Right lung (tissue), 5 donors: ENCODE measurements around the gene BMERB1. TPM values are rescaled to one million over a fixed set of nuclear protein-coding genes. Genes with fewer than 3 reads are reported as not detected.
"Not testable (repeated sequence)": the region's sequence is repeated elsewhere in the genome, so short reads cannot be mapped to it uniquely, and the experiment has no call there.

Experiments
- DNase-seq, 2 donors: peaks; one replicate each; pipeline ENCODE4 v3.0.0-alpha.2; 2013
- polyA plus RNA-seq, 5 donors: library from polyadenylated mRNA; unstranded; fragments of 120-200 nt; gene quantifications; one replicate each; pipeline versions ENCODE4 v1.2.1 to v1.2.3, GENCODE V29; 2013; ENCODE audit warnings: inconsistent platforms in 1 of 5, low replicate concordance in 1 of 5; ENCODE audit not compliant: insufficient read length in 5 of 5, insufficient read depth in 1 of 5

The BMERB1 gene
- polyA plus RNA-seq, 5 donors, result 35.0 to 42.2 (median 40.0) TPM

DNA sequence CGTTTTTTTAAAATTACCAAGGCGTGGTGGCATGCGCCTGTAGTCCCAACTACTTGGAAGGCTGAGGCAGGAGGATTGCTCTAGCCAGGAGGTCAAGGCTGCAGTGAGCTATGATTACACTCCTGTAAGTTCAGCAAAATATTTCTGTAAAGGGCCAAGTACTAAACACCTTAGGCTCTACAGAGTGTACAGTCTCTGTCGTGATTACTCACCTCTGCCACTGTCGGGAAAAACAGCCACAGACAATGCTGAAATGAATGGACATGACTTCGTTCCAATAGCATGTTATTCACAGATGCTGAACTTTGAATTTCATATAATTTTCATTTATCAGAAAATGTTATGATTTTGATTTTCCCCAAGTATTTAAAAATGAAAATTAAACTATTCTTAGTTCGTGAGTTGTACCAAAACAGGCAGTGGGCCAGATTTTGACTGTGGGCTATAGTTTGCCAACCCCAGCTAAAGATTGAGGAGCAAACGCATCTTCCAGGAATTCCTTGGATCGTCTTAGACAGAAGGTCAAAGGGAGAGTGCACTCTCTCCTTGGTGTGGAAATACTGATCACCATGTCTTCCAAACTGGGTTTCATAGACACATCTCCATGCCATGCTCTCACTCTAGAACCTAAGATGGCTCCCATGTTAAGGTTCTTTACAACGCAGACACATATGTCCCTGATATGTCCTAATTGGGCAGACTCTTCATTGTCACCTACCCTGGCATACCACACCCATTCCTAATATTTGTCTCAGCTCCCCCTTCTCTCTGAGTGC is 119.1 kb downstream of the BMERB1 start:
- DNase-seq, result no peak

GRCh38 chr16:15556130-15556529 is 121.7 kb downstream of the BMERB1 start:
- DNase-seq, result no peak

DNA sequence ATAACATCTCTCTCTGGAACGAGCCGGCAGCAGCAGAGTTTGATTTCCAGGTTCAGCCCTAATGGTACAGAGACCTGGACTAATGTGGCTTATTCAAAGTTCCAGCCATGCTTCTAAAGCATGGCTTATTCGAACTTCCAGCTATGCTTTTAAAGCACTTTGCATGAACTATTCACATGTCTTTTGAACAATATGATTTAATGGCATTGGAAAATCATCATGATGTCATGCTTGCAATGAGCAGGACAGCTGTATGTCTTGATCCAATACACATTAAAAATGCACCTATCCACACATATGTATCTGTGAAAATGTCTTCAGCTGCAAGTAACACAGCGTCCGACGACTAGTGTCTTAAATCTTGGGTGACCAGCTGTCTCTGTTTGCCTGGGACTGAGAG is 122.9 kb downstream of the BMERB1 start:
- DNase-seq, result no peak

DNA sequence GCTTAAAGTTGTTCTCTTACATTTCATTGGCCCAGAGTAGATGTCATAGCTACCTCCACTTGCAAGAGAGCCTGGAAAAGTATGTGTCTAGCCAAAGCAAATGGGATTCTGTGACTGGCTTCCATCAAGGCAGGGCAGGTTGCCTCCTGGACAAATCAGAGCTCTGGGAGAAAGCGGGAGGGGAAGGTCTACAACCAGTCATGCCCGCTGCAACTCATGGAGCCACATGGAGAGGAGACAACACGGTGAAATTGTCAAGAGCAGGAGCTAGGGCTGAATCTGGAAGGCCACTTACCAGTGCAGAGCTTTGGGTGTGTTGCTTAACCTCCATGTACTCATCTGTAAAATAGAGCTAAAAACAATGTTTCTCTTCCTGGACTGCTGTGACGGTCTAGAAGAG is 124.8 kb downstream of the BMERB1 start:
- DNase-seq, result no peak

DNA sequence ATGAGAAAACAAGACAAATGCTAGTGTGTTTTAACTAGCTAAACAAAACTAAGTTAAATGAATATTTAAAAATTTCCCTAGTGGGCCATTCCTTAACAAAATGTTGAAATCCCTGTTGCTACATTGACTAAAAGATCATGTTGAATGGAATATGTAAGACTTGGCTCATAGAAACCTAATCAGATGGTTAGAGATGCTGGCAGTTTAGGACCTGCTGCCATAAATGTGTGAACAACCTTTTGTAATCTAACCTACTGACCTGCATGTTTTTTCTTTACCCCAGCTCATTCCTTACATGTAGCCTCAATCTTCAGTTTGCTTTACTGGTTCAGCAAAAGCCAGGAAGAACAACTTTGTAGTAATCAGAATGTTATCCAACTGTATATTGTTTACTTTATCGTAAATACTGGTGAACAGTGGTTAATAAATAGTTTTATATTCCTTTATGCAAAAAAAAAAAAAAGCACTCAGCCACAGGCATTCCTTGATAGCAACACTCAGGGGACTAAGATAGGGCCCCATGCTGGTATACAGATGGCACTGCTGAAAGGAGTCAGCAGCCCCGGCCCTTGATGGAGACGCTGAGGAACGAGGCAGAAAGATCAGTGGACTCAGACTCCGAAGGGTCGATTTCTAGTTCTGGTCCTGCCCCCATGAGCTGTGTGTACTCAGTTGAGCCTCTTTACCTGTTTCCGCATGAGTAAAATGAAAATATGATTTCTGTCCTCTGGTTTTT is 130.4 kb downstream of the BMERB1 start:
- DNase-seq, result no peak

GRCh38 chr16:15566095-15566494 is 131.7 kb downstream of the BMERB1 start:
- DNase-seq, result no peak

- no peak for DNase-seq
These were observed 133.4 kb downstream of the BMERB1 start for GRCh38 chr16:15567823-15568222.

- not testable (repeated sequence) for DNase-seq
These were observed 136.3 kb downstream of the BMERB1 start for GRCh38 chr16:15570666-15571065.

DNA sequence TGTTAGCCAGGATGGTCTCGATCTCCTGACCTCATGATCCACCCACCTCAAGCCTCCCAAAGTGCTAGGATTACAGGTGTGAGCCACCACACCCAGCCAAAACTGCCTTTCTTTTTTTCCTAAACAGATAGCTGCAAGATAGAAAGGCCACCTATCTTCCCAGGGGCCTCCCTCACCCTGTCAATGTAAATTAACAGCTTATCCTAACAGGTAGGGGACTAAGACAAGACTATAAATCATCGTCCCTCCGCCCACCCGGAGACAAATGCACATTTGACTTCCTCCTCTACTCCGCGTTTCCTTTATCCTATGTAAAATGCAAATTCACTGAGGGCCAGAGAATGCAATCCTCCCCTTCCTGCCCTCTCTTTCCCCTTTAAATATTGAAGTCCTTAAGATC is 137.2 kb downstream of the BMERB1 start:
- DNase-seq, result no peak

DNA sequence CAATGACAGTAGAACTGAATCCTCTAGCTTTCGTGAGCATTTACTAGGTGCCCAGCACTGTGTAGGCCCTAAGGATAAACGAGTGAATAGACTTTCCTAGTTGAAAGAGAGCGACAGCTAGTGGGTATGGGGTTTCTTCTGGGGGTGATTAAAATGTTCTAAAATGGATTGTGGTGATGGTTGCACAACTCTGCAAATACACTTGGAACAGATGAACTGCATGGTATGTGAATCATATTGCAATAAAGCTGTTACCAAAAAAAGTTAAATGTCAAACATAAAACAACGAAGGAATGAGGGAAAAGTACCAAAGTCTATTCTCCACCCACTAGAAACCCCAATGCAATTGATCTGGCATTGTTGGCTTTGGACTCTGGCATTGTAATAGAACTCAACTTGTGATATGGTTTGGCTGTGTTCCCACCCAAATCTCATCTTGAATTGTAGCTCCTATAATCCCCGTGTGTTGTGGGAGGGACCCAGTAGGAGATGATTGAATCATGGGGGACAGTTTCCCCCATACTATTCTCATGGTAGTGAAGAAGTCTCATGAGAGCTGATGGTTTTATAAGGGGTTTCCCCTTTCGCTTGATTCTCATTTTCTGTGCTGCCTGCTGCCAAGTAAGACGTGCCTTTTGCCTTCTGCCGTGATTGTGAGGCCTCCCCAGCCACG is 138.1 kb downstream of the BMERB1 start:
- DNase-seq, result peak; percentile 48 to 60

DNA sequence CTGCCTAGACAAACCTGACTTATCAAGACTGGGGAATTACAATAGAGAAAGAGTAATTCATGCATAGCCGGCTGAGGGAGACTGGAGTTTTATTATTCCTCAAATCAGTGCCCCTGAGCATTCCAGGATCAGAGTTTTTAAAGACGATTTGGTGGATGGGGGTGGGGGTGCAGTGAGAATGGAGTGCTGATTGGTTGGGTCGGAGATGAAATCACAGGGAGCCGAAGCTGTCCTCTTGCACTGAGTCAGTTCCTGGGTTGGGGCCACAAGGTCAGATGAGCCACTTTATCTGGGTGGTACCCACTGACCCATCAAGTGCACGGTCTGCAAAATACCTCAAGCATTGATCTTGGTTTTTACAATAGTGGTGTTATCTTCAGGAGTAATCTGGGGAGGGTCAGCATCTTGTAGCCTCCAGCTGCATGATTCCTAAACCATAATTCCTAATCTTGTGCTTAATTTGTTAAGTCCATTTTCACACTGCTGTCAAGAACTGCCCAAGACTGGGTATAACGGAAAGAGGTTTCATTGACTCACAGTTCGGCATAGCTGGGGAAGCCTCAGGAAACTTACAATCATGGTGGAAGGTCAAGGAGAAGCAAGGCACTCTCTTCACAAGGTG is 139.0 kb downstream of the BMERB1 start:
- no peak for DNase-seq

GRCh38 chr16:15573896-15574613 is 139.7 kb downstream of the BMERB1 start:
- DNase-seq, result not testable (repeated sequence)

GRCh38 chr16:15574614-15574948 is 140.2 kb downstream of the BMERB1 start:
- DNase-seq, result no peak

- DNase-seq, result no peak
These were observed 141.1 kb downstream of the BMERB1 start for GRCh38 chr16:15575293-15576049.

- no peak for DNase-seq
These were observed 142.9 kb downstream of the BMERB1 start for GRCh38 chr16:15576960-15577958.

DNA sequence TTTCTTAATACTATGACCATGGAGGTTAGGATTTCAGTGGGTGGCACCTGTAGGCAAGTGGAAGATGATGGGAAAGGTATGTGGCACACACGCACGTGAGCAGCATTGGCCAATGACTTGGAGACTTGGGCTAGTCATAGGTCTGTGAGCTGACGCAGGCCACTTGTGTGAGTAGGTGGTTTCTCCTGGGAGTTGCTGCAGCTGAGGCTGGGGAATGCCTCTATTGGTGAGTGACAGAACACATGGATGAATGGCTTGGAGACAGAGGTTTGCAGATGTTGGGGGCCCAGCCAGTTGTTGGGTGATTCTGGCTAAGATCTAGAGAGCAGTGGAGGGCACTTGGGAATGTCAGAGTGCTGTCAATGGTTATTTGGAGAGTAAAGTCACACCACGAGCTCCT is 144.4 kb downstream of the BMERB1 start:
- DNase-seq, result no peak

DNA sequence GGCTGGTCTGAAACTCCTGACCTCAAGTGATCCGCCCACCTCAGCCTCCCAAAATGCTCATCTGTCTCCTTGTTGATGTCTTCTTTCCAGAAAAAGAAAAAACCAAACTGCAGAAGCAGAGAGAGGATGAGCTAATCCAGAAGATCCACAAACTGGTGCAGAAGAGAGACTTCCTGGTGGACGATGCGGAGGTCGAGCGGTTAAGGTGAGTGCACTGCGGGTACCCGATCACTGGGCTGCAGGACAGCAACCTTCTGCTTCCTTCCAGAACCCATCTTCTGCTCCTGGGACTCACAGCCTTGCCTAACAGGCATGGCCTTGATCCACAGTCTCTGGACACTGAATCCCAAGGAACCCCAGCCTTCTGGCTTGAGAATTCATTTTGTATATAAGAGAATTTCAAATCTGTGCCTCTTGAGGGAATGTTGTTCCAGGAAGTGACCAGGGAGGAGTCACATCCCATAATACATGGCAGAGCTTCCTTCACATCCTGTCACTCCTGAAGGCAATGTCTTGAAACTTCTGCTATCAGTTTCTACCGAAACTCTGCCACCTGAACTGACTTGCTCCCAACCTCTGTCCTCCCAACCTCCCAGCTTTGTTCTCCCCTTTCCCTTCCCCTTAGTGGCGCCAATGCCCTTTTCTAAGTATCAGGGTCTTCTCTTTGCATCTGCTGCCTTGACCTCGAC is 146.9 kb downstream of the BMERB1 start:
- no peak for DNase-seq

GRCh38 chr16:15583526-15583925 is 149.1 kb downstream of the BMERB1 start:
- no peak for DNase-seq

DNA sequence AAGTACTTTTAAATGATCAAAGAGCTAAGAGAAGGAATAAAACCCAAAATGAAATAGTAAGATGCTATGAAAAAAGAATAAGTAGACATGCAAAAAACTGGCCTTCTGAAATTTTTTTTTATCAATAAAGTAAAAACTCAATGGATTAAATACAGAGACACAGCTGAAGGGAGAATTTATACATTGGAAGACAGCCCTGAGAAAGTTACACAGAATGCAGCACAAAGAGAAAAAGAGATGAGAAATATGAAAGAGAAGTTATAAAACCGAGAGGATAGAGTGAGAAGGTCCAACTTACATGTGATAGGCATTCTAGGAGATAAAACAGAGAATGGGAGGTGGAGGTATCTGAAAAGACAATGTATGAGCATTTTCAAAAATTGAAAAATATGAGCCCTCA is 151.6 kb downstream of the BMERB1 start:
- no peak for DNase-seq
